Measurements from ENCODE around the gene TAOK1.

Gene TAOK1

DNA sequence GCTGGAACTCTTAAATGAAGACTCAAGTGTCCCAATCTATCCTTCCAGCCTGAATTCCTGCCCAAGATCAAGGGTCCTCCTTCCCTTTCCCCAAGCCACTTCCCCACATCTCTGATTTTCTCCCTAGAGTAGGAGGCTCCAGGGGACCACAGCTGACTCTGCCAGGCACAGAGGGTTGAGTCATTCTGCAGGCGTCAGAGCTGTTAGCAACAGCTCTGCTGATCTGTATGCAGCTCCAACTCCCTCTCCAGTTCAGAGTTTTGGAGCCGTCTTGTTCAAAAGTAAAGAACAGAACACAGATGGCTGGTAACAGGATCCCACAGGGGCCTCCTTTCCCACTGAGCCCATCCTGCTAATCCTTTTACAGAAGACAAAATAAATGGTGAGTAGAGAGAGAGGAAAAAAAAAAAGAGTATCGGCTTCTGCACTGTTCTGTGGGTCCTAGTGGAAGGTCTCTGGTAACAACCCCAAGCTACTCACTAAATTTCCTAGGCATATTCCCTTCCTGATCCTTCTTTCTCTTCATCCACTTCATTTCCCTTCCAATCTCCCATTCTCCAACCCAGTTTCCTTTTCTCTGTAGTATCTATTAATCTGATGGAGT, 13.4 kb upstream of the TAOK1 start (continued):
- TF ChIP-seq, protein P1, sequence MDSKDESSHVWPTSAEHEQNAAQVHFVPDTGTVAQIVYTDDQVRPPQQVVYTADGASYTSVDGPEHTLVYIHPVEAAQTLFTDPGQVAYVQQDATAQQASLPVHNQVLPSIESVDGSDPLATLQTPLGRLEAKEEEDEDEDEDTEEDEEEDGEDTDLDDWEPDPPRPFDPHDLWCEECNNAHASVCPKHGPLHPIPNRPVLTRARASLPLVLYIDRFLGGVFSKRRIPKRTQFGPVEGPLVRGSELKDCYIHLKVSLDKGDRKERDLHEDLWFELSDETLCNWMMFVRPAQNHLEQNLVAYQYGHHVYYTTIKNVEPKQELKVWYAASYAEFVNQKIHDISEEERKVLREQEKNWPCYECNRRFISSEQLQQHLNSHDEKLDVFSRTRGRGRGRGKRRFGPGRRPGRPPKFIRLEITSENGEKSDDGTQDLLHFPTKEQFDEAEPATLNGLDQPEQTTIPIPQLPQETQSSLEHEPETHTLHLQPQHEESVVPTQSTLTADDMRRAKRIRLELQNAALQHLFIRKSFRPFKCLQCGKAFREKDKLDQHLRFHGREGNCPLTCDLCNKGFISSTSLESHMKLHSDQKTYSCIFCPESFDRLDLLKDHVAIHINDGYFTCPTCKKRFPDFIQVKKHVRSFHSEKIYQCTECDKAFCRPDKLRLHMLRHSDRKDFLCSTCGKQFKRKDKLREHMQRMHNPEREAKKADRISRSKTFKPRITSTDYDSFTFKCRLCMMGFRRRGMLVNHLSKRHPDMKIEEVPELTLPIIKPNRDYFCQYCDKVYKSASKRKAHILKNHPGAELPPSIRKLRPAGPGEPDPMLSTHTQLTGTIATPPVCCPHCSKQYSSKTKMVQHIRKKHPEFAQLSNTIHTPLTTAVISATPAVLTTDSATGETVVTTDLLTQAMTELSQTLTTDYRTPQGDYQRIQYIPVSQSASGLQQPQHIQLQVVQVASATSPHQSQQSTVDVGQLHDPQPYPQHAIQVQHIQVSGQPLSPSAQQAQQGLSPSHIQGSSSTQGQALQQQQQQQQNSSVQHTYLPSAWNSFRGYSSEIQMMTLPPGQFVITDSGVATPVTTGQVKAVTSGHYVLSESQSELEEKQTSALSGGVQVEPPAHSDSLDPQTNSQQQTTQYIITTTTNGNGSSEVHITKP (tag by site-specific recombination; IDR thresholded peaks at IDR 0.05), result 0 out of 2 replicates have a peak, but pooled peaks have one; percentile 12
- peak; percentile 18; the same call in 1 of the 2 replicates for TF ChIP-seq PRDM1 (tag by site-specific recombination; IDR thresholded peaks at IDR 0.05)
- TF ChIP-seq ZNF48 (tag by site-specific recombination; IDR thresholded peaks at IDR 0.05), result no peak
- TF ChIP-seq KLF7 (tag by site-specific recombination; IDR thresholded peaks at IDR 0.05; ENCODE audit: borderline replicate concordance), result no peak
- no peak for TF ChIP-seq ZNF292 (tag by site-specific recombination; IDR thresholded peaks at IDR 0.05; ENCODE audit: borderline replicate concordance, low read depth)
- no peak for TF ChIP-seq MZF1 (tag by site-specific recombination; IDR thresholded peaks at IDR 0.05; ENCODE audit: borderline replicate concordance)
- TF ChIP-seq, protein P2, sequence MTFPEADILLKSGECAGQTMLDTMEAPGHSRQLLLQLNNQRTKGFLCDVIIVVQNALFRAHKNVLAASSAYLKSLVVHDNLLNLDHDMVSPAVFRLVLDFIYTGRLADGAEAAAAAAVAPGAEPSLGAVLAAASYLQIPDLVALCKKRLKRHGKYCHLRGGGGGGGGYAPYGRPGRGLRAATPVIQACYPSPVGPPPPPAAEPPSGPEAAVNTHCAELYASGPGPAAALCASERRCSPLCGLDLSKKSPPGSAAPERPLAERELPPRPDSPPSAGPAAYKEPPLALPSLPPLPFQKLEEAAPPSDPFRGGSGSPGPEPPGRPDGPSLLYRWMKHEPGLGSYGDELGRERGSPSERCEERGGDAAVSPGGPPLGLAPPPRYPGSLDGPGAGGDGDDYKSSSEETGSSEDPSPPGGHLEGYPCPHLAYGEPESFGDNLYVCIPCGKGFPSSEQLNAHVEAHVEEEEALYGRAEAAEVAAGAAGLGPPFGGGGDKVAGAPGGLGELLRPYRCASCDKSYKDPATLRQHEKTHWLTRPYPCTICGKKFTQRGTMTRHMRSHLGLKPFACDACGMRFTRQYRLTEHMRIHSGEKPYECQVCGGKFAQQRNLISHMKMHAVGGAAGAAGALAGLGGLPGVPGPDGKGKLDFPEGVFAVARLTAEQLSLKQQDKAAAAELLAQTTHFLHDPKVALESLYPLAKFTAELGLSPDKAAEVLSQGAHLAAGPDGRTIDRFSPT (tag by site-specific recombination; IDR thresholded peaks at IDR 0.05), result no peak
- 0 out of 2 replicates have a peak, but pooled peaks have one; percentile 39 for TF ChIP-seq ZNF660 (tag by site-specific recombination; IDR thresholded peaks at IDR 0.05)
- no peak for TF ChIP-seq ZNF658 (tag by site-specific recombination; IDR thresholded peaks at IDR 0.05)
- TF ChIP-seq, protein P3, sequence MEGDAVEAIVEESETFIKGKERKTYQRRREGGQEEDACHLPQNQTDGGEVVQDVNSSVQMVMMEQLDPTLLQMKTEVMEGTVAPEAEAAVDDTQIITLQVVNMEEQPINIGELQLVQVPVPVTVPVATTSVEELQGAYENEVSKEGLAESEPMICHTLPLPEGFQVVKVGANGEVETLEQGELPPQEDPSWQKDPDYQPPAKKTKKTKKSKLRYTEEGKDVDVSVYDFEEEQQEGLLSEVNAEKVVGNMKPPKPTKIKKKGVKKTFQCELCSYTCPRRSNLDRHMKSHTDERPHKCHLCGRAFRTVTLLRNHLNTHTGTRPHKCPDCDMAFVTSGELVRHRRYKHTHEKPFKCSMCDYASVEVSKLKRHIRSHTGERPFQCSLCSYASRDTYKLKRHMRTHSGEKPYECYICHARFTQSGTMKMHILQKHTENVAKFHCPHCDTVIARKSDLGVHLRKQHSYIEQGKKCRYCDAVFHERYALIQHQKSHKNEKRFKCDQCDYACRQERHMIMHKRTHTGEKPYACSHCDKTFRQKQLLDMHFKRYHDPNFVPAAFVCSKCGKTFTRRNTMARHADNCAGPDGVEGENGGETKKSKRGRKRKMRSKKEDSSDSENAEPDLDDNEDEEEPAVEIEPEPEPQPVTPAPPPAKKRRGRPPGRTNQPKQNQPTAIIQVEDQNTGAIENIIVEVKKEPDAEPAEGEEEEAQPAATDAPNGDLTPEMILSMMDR (tag by site-specific recombination; IDR thresholded peaks at IDR 0.05), result no peak
- TF ChIP-seq, protein P4, sequence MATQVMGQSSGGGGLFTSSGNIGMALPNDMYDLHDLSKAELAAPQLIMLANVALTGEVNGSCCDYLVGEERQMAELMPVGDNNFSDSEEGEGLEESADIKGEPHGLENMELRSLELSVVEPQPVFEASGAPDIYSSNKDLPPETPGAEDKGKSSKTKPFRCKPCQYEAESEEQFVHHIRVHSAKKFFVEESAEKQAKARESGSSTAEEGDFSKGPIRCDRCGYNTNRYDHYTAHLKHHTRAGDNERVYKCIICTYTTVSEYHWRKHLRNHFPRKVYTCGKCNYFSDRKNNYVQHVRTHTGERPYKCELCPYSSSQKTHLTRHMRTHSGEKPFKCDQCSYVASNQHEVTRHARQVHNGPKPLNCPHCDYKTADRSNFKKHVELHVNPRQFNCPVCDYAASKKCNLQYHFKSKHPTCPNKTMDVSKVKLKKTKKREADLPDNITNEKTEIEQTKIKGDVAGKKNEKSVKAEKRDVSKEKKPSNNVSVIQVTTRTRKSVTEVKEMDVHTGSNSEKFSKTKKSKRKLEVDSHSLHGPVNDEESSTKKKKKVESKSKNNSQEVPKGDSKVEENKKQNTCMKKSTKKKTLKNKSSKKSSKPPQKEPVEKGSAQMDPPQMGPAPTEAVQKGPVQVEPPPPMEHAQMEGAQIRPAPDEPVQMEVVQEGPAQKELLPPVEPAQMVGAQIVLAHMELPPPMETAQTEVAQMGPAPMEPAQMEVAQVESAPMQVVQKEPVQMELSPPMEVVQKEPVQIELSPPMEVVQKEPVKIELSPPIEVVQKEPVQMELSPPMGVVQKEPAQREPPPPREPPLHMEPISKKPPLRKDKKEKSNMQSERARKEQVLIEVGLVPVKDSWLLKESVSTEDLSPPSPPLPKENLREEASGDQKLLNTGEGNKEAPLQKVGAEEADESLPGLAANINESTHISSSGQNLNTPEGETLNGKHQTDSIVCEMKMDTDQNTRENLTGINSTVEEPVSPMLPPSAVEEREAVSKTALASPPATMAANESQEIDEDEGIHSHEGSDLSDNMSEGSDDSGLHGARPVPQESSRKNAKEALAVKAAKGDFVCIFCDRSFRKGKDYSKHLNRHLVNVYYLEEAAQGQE (tag by site-specific recombination; IDR thresholded peaks at IDR 0.05), result no peak
- no peak for TF ChIP-seq ZNF16 (tag by site-specific recombination; IDR thresholded peaks at IDR 0.05; ENCODE audit: low read depth)
- no peak for TF ChIP-seq ZNF791 (tag by site-specific recombination; IDR thresholded peaks at IDR 0.05)
- TF ChIP-seq, protein P5, sequence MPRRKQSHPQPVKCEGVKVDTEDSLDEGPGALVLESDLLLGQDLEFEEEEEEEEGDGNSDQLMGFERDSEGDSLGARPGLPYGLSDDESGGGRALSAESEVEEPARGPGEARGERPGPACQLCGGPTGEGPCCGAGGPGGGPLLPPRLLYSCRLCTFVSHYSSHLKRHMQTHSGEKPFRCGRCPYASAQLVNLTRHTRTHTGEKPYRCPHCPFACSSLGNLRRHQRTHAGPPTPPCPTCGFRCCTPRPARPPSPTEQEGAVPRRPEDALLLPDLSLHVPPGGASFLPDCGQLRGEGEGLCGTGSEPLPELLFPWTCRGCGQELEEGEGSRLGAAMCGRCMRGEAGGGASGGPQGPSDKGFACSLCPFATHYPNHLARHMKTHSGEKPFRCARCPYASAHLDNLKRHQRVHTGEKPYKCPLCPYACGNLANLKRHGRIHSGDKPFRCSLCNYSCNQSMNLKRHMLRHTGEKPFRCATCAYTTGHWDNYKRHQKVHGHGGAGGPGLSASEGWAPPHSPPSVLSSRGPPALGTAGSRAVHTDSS (tag by site-specific recombination; IDR thresholded peaks at IDR 0.05), result no peak
- no peak for TF ChIP-seq ZNF140 (tag by site-specific recombination; IDR thresholded peaks at IDR 0.05)
- TF ChIP-seq ZNF530 (tag by site-specific recombination; IDR thresholded peaks at IDR 0.05; ENCODE audit: low read depth), result no peak
- TF ChIP-seq ZNF132 (tag by site-specific recombination; IDR thresholded peaks at IDR 0.05; ENCODE audit: borderline replicate concordance), result no peak
- no peak for TF ChIP-seq ZNF521 (tag by site-specific recombination; IDR thresholded peaks at IDR 0.05)
- no peak for TF ChIP-seq TRIM28 (IDR thresholded peaks at IDR 0.05; ENCODE audit: borderline replicate concordance, low read length)
- no peak for TF ChIP-seq ZNF324 (tag by site-specific recombination; IDR thresholded peaks at IDR 0.05)

All from HEK293 (cell line).